Keratinocyte (primary cell): ENCODE data around the gene NTRK1.
A peak's percentile ranks its signal among the peaks of the same experiment; 100 is the strongest.

Source experiments
- CTCF ChIP-seq, 3 experiments: IDR thresholded peaks in 1 of 3; conservative IDR thresholded peaks in 1 of 3; optimal IDR thresholded peaks in 1 of 3; 2 replicates in 2 of 3; 3 replicates in 1 of 3; pipeline versions ENCODE3 to v1.5.1; 2011; ENCODE audit warnings: low read length in 3 of 3, mild to moderate bottlenecking in 3 of 3, moderate library complexity in 2 of 3, control low read depth in 1 of 3, inconsistent platforms in 1 of 3; ENCODE audit not compliant: insufficient read depth in 2 of 3; ENCODE audit errors: extremely low read depth in 1 of 3
- EZH2 ChIP-seq: IDR thresholded peaks from one replicate; pipeline ENCODE4 v1.6.1; 2012; ENCODE audit warnings: inconsistent platforms, mild to moderate bottlenecking, low read length, moderate library complexity

DNA sequence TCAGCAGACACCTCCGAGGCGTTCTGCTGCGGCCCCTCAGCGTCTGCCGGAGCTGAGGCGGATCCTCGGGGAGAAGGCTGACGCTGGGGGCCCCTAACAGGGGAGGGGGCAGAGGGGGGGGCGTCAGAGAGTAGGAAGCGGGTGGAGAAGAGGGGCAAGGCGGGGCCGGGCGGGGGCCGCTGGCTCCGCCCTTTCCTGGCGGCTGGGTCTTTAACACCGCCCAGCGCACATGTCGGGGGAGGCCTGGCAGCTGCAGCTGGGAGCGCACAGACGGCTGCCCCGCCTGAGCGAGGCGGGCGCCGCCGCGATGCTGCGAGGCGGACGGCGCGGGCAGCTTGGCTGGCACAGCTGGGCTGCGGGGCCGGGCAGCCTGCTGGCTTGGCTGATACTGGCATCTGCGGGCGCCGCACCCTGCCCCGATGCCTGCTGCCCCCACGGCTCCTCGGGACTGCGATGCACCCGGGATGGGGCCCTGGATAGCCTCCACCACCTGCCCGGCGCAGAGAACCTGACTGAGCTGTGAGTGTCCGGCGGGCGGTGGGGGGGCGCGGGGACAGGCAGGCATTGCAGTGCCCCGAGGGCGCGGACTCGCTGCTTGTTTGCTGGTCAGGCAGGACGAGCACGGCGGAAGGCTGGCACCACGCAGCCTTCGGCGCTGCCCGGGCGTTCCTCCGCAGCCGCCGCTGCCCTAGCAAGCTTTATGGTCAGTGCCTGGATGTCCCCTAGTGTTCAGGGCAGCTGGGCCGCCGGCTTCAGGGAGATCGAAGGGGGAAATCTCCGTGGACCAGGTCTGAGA, at the start of gene NTRK1:
- TF ChIP-seq CTCF (optimal IDR thresholded peaks at IDR 0.05 in 1 of 3, IDR thresholded peaks at IDR 0.05 in 1 of 3, conservative IDR thresholded peaks at IDR 0.05 in 1 of 3; ENCODE audit: extremely low read depth in 1 of 3, insufficient read depth in 2 of 3, low read length in 3 of 3) = no peak
- peak; percentile 72 for TF ChIP-seq EZH2
